GM12878 (cell line): ENCODE data around the gene FADS1. TPM values are rescaled to one million over a fixed set of nuclear protein-coding genes. Genes with fewer than 3 reads are reported as not detected.

ENCODE experiments used
- ATAC-seq: fragments of 200-7000 bp; cut with Tn5 transposase; 3 replicates; pipeline ENCODE4 v1.9.1; 2020; ENCODE audit warnings: mild to moderate bottlenecking, moderate library complexity
- BruUV-seq: library from RNA; stranded (reverse); fragments of 400-500 nt; replicated peaks from 2 replicates; lab custom pipeline; 2021; lab: Mats Ljungman, UMichigan
- CTCF ChIA-PET: fragments of 300-600 bp; sonication (Branson Sonifier 250); formaldehyde crosslinking; extraction: SDS; loops from one replicate; lab custom pipeline; 2021; ENCODE audit warnings: inconsistent platforms; lab: Yijun Ruan, JAX
- POLR2A ChIA-PET: fragments of 350-600 bp; formaldehyde crosslinking; extraction: SDS; loops from one replicate; lab custom pipeline; 2021; ENCODE audit warnings: inconsistent platforms; lab: Charles Lee
- RAD21 ChIA-PET: fragments of 300-600 bp; sonication (Branson Sonifier 250); formaldehyde crosslinking; loops from one replicate; lab custom pipeline; 2023; ENCODE audit warnings: antibody characterized with exemption; ENCODE audit not compliant: unreplicated experiment; lab: Charles Lee
- SMC1A ChIA-PET: fragments of 300-600 bp; sonication (Branson Sonifier 250); formaldehyde crosslinking; loops from one replicate; lab custom pipeline; 2023; ENCODE audit not compliant: unreplicated experiment, uncharacterized antibody; lab: Charles Lee
- DNase-seq: peaks from one replicate; pipeline ENCODE4 v3.0.0-alpha.2; 2011; ENCODE audit warnings: low read depth, low spot score
- FAIRE-seq: peaks from 3 replicates; lab custom pipeline; 2011; peaks lifted over from hg19 to GRCh38; lab: Jason Lieb, UNC
- H2AFZ ChIP-seq: 2 replicates; pipeline ENCODE4 v1.6.0; 2011; ENCODE audit warnings: low read depth, low read length, control low read depth; ENCODE audit not compliant: control insufficient read depth
- H3K27ac ChIP-seq: 2 replicates; pipeline ENCODE4 v1.5.1; 2011; ENCODE audit warnings: control low read depth; ENCODE audit not compliant: control insufficient read depth, insufficient read depth
- H3K27me3 ChIP-seq, 2 experiments: replicated peaks in 1 of 2; 2 replicates each; pipeline versions ENCODE4 v1.6.0 to v1.6.1; 2011; ENCODE audit warnings: low read length in 1 of 2; ENCODE audit not compliant: control insufficient read depth in 2 of 2, insufficient read depth in 2 of 2
- H3K36me3 ChIP-seq, 2 experiments: 2 replicates each; pipeline ENCODE4 v1.5.1; 2011; ENCODE audit warnings: low read length in 1 of 2; ENCODE audit not compliant: control insufficient read depth in 2 of 2, insufficient read depth in 2 of 2
- H3K4me1 ChIP-seq: 2 replicates; pipeline ENCODE4 v1.6.1; 2011; ENCODE audit warnings: mild to moderate bottlenecking, low read length, moderate library complexity, mixed read lengths; ENCODE audit not compliant: control insufficient read depth, insufficient read depth
- H3K4me2 ChIP-seq: 2 replicates; pipeline ENCODE4 v1.6.0; 2011; ENCODE audit warnings: control low read depth; ENCODE audit not compliant: control insufficient read depth, insufficient read depth
- H3K4me3 ChIP-seq: fragments of 200-600 bp; sonication (generic); 2 replicates; pipeline ENCODE4 v1.5.1; 2016
- H3K79me2 ChIP-seq: 2 replicates; pipeline ENCODE4 v1.6.0; 2011; ENCODE audit warnings: low read length; ENCODE audit not compliant: control insufficient read depth, insufficient read depth
- H3K9ac ChIP-seq: 2 replicates; pipeline ENCODE4 v1.8.0; 2011; ENCODE audit warnings: low read length, control low read depth, mixed read lengths; ENCODE audit not compliant: control insufficient read depth, insufficient read depth
- H3K9me3 ChIP-seq: replicated peaks from 3 replicates; pipeline ENCODE4 v1.5.1; 2011; ENCODE audit warnings: mild to moderate bottlenecking, low read length; ENCODE audit not compliant: control insufficient read depth, insufficient read depth
- H4K20me1 ChIP-seq: 2 replicates; pipeline ENCODE4 v1.6.0; 2011; ENCODE audit not compliant: control insufficient read depth, insufficient read depth
- CEBPZ ChIP-seq: fragments of 150-350 bp; IDR thresholded peaks from 2 replicates; pipeline ENCODE4 v1.6.1; 2016; ENCODE audit warnings: low read depth, low read length
- MAX ChIP-seq: IDR thresholded peaks from 2 replicates; pipeline ENCODE4 v1.6.1; 2012; ENCODE audit warnings: low read depth, low read length, improper control_type of control experiment
- MEF2A ChIP-seq: IDR thresholded peaks from 2 replicates; pipeline ENCODE4 v1.6.1; 2011; ENCODE audit warnings: low read depth, mild to moderate bottlenecking, low read length, moderate library complexity; ENCODE audit not compliant: insufficient read depth
- POU2F2 ChIP-seq: IDR thresholded peaks from 3 replicates; pipeline ENCODE4 v1.6.1; 2011; ENCODE audit warnings: low read depth, mild to moderate bottlenecking, low read length, borderline replicate concordance
- SKIL ChIP-seq: fragments of 450-650 bp; IDR thresholded peaks from 2 replicates; pipeline ENCODE4 v1.6.1; 2017; ENCODE audit warnings: mild to moderate bottlenecking, low read depth, inconsistent platforms; ENCODE audit not compliant: poor library complexity, severe bottlenecking
- SP1 ChIP-seq: IDR thresholded peaks from one replicate; pipeline ENCODE4 v1.6.1; 2011; ENCODE audit warnings: low read depth, low read length
- SUPT20H ChIP-seq: IDR thresholded peaks from 2 replicates; pipeline ENCODE4 v1.6.1; 2011; ENCODE audit warnings: low read depth, mild to moderate bottlenecking, low read length, moderate library complexity, borderline replicate concordance; ENCODE audit not compliant: control insufficient read depth
- SUZ12 ChIP-seq: fragments of 200-600 bp; sonication (generic); IDR thresholded peaks from one replicate; pipeline ENCODE4 v1.6.1; 2018; ENCODE audit warnings: antibody characterized with exemption, mild to moderate bottlenecking; ENCODE audit not compliant: unreplicated experiment
- USF2 ChIP-seq: IDR thresholded peaks from 2 replicates; pipeline ENCODE4 v1.6.1; 2011; ENCODE audit warnings: low read depth, low read length, improper control_type of control experiment, borderline replicate concordance
- ZNF217 ChIP-seq: fragments of 450-650 bp; IDR thresholded peaks from 2 replicates; pipeline ENCODE4 v1.6.1; 2017; ENCODE audit warnings: antibody characterized with exemption, mild to moderate bottlenecking
- ZNF592 ChIP-seq: fragments of 450-650 bp; IDR thresholded peaks from 2 replicates; pipeline ENCODE4 v1.6.1; 2017; ENCODE audit warnings: mild to moderate bottlenecking, moderate library complexity
- WGBS: methylation state at CpG from one replicate; pipeline ENCODE4 v1.1.6; 2016; ENCODE audit warnings: low lambda C conversion rate; ENCODE audit not compliant: insufficient replicate concordance, insufficient coverage; ENCODE audit errors: missing lambda C conversion rate; 5-methylcytosine and 5-hydroxymethylcytosine counted together
- in situ Hi-C: fragments of 300-500 bp; cut with MboI; formaldehyde crosslinking; loops from 9 replicates; pipeline ENCODE4 v1.14.3; 2018; ENCODE audit warnings: mixed read lengths
- intact Hi-C: fragments of 100-400 bp; cut with micrococcal nuclease; formaldehyde crosslinking; loops from one replicate; pipeline ENCODE4 v1.14.2; 2022; ENCODE audit not compliant: unreplicated experiment
- polyA plus RNA-seq, 11 experiments: library from polyadenylated mRNA; depleted of rRNA in 4 of 11; unstranded in 6 of 11; stranded (reverse) in 5 of 11; fragments of >200 nt; fragmentation: Nextera tagmentation in 4 of 11; fragmentation: Illumina TruSeq in 1 of 11; extraction: Ambion mirVana in 4 of 11; extraction: Trizol in 1 of 11; gene quantifications; 1 replicate in 1 of 11; 2 replicates in 10 of 11; pipeline versions ENCODE4 v1.2.1 to v1.2.3, GENCODE V29; 2011 to 2016; ENCODE audit warnings: inconsistent platforms in 2 of 11, missing spikeins in 2 of 11, low read depth in 1 of 11
- total RNA-seq, 4 experiments: library from RNA; depleted of rRNA in 3 of 4; stranded (reverse); fragments of >200 nt in 3 of 4; fragmentation: Illumina TruSeq in 1 of 4; extraction: Trizol in 1 of 4; gene quantifications; 2 replicates each; pipeline versions ENCODE4 v1.2.1 to v1.2.3, GENCODE V29; 2013 to 2021

Gene FADS1
- total and polyA plus RNA-seq, 10 of the 15 experiments (the other 5 are each of a cell fraction or from before 2014, with no cell fraction given) = 8.8 to 73.9 (median 39.0) TPM

- no peaks in the 10 kb centered on the region for H4K20me1 ChIP-seq
- no peak overlapping the region for H3K9ac ChIP-seq
- H3K4me1 ChIP-seq = no peaks in the 10 kb centered on the region; the same call in 1 of the 2 replicates
- no TSS peak for BruUV-seq
- H3K4me3 ChIP-seq = no peak overlapping the region
- RAD21 ChIA-PET = interaction anchor here (1.5 to 3.4 kb wide), 2 partner anchors 38 to 41 kb away, joined by 4 to 32 read pairs; partner anchors contain the start of genes FEN1 and TMEM258
- H3K9me3 ChIP-seq = no peaks in the 10 kb centered on the region
- WGBS = 58% methylated on average over 5 of the region's 5 CpGs
- no peaks in the 10 kb centered on the region for H3K36me3 ChIP-seq
- in situ Hi-C loops = no loop called here
- SMC1A ChIA-PET = interaction anchor here (1.1 to 6.5 kb wide), 4 partner anchors 8 to 45 kb away, joined by 3 to 91 read pairs (median 4); partner anchors contain the start of genes FEN1 and TMEM258
- no peak for DNase-seq
- no peak for ATAC-seq
- H2AFZ ChIP-seq = no peak overlapping the region
- FAIRE-seq = no peak
- no peak overlapping the region for H3K27ac ChIP-seq
- POLR2A ChIA-PET = interaction anchor here (0.9 kb wide), 1 partner anchor 41 kb away, joined by 3 read pairs; no protein-coding TSS in a partner anchor
- no peak overlapping the region for H3K4me2 ChIP-seq
- CTCF ChIA-PET = interaction anchor here (1.2 to 7.0 kb wide), 8 partner anchors 16 to 358 kb away, joined by 3 to 200 read pairs (median 8); partner anchors contain the start of genes FEN1 and TMEM258
- H3K79me2 ChIP-seq = no peaks in the 10 kb centered on the region
- peaks cover 0 to 4% of the 10 kb centered on the region in 2 experiments; a peak in 1 of 4 replicates for H3K27me3 ChIP-seq
- intact Hi-C loops = no loop called here
- TF ChIP-seq SUPT20H = no peak
- no peak for TF ChIP-seq SKIL
- no peak for TF ChIP-seq MAX
- TF ChIP-seq CEBPZ = no peak
- TF ChIP-seq SUZ12 = no peak
- no peak for TF ChIP-seq POU2F2
- no peak for TF ChIP-seq MEF2A
- TF ChIP-seq ZNF592 = no peak
- TF ChIP-seq USF2 = no peak
- no peak for TF ChIP-seq SP1
- TF ChIP-seq ZNF217 = no peak
These were observed 66.1 kb downstream of the FADS1 start for GRCh38 chr11:61750631-61751273.
